Epithelial cell of proximal tubule (primary cell): ENCODE results near the gene RHOF. TPM values are rescaled to one million over a fixed set of nuclear protein-coding genes. Genes with fewer than 3 reads are reported as not detected.

Experiments used
- DNase-seq: peaks from one replicate; pipeline ENCODE4 v3.0.0-alpha.2; 2011; ENCODE audit warnings: low read depth
- H3K4me3 ChIP-seq: 2 replicates; pipeline ENCODE4 v1.5.1; 2011; ENCODE audit warnings: low read depth, mild to moderate bottlenecking, low read length
- CTCF ChIP-seq: conservative IDR thresholded peaks from 2 replicates; pipeline ENCODE4 v1.5.1; 2012; ENCODE audit warnings: low read depth, mild to moderate bottlenecking, low read length
- total RNA-seq: library from RNA; depleted of rRNA; stranded (reverse); fragments of >200 nt; gene quantifications from 2 replicates; pipeline ENCODE4 v1.2.3, GENCODE V29; 2015

The RHOF gene
- total RNA-seq, 1 donor from 2014 or later = 180 TPM

- H3K4me3 ChIP-seq = no peak overlapping the region
- TF ChIP-seq CTCF = no peak
- no peak for DNase-seq
Observed at GRCh38 chr12:121826318-121827150, 33.0 kb upstream of the RHOF start.

DNA sequence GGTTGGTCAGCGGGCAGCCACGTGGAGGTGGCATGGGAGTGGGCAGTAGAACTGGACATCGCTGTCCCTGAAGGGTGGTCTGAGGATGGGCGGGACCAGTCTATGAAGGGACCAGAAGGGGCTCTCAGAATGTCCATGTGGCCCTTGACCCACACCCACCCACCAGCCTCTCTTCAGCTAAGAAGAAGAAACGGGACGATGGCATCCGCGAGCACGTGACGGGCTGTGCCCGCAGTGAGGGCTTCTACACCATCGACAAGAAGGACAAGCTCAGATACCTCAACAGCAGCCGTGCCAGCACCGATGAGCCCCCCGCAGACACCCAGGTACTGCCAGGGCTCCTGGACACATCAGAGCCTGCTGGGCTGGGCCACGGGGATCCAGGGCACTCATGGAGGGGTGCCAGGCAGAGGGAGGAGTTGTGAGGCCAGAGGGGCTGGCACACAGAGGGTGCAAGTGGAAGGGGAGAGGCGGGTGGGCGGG lies 31.6 kb upstream of the RHOF start:
- H3K4me3 ChIP-seq = no peak overlapping the region
- no peak for DNase-seq
- TF ChIP-seq CTCF = no peak

DNA sequence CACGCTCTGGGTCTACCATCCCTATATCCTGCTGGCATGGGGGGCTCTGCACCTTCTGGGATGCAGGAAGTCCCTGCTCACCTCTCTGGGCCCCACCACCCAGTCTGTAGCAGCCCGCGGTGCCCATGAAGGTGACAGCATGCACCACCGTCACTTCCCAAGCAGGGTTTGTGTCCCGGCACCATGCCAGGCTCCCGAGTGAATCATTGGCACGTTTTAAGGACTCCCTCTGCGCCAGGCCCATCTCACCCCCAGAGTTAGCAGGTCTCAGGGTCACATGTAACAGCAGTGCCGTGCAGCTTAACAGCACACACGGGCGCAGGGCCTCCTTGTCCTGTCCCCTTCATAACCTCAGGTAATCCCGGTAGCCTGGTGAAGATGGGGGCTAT lies 30.2 kb upstream of the RHOF start:
- no peak for TF ChIP-seq CTCF
- H3K4me3 ChIP-seq = no peak overlapping the region
- no peak for DNase-seq

- no peak for DNase-seq
- no peak overlapping the region for H3K4me3 ChIP-seq
- TF ChIP-seq CTCF = peak; percentile 18
Observed at GRCh38 chr12:121823101-121823726, 29.7 kb upstream of the RHOF start.

- H3K4me3 ChIP-seq = no peak overlapping the region
- DNase-seq = no peak
- no peak for TF ChIP-seq CTCF
Observed at GRCh38 chr12:121822393-121823100, 29.1 kb upstream of the RHOF start.

DNA sequence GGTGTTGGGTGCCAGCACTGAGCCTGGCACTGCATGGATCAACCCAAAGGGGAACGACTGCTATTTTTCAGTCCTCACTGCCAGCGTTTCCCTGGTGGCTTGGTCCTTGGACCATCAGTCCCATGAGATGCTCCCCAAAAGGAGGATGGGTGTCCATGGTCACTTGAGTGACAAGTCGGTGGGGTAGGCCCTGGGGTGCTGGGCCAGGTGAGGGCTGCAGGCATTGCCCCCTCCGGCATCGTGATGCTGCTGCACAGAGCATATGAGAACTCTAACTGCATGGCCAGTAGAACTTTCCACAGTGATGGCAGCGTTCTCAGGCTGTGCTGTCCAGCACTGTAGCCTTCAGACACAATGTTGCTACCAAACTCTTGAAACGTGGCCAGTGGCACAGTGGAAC lies 26.6 kb upstream of the RHOF start:
- no peak for TF ChIP-seq CTCF
- no peak for DNase-seq
- no peak overlapping the region for H3K4me3 ChIP-seq
